ENCODE data around the gene SYT9. TPM values are rescaled to one million over a fixed set of nuclear protein-coding genes. Genes with fewer than 3 reads are reported as not detected.

SYT9 gene
- total and polyA plus RNA-seq, 12 donors = 0.94 to 17.7 (median 5.0) TPM

DNA sequence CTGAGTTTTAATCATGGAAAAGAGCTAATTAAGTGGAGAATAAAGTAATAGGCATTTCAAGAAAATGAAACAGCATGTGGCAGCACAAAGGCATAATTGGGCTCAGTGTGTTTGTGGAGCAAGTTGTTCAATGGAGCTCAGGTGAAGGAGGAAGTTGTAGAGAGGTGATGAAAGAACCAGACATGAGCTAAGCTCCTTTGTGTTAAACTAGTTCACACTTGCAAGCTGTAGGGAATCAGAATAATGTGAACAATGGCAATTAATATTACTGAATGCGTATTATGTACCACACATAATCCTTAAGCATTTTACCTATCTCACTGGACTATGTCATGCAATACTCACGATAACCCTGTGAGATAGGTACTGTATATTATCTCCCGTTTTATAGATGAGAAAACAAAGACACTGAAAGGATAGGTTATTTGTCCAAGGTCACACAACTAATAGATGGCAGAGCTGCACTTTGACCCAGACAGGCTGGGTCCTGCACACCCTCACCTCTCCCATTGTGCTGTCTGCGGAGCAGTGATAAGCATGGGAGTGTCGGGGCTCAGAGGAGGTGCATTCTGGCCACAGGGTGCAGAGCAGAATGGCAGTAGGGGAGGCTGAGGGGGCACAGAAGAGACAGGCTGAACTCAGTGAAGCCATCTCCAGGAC lies 242.5 kb downstream of the SYT9 start:
- DNase-seq = no peak
- H3K4me1 ChIP-seq (replicated peaks in 1 of 2) = no peaks in the 10 kb centered on the region
- intact Hi-C loops (cut with DNase I) = no loop called here
- H3K9me3 ChIP-seq (replicated peaks in 1 of 3) = no peaks in the 10 kb centered on the region
- H3K27ac ChIP-seq = no peak overlapping the region
- H3K27me3 ChIP-seq = no peaks in the 10 kb centered on the region
- H3K36me3 ChIP-seq (replicated peaks in 1 of 2) = no peaks in the 10 kb centered on the region
- TF ChIP-seq, protein P1, sequence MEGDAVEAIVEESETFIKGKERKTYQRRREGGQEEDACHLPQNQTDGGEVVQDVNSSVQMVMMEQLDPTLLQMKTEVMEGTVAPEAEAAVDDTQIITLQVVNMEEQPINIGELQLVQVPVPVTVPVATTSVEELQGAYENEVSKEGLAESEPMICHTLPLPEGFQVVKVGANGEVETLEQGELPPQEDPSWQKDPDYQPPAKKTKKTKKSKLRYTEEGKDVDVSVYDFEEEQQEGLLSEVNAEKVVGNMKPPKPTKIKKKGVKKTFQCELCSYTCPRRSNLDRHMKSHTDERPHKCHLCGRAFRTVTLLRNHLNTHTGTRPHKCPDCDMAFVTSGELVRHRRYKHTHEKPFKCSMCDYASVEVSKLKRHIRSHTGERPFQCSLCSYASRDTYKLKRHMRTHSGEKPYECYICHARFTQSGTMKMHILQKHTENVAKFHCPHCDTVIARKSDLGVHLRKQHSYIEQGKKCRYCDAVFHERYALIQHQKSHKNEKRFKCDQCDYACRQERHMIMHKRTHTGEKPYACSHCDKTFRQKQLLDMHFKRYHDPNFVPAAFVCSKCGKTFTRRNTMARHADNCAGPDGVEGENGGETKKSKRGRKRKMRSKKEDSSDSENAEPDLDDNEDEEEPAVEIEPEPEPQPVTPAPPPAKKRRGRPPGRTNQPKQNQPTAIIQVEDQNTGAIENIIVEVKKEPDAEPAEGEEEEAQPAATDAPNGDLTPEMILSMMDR (IDR thresholded peaks at IDR 0.05) = no peak
- no peak for TF ChIP-seq POLR2A (IDR thresholded peaks at IDR 0.05)
- 83 to 89% (median 87%) methylated on average over 5 of the region's 5 CpGs for WGBS, 4 donors
- H3K4me3 ChIP-seq = no peak overlapping the region

DNA sequence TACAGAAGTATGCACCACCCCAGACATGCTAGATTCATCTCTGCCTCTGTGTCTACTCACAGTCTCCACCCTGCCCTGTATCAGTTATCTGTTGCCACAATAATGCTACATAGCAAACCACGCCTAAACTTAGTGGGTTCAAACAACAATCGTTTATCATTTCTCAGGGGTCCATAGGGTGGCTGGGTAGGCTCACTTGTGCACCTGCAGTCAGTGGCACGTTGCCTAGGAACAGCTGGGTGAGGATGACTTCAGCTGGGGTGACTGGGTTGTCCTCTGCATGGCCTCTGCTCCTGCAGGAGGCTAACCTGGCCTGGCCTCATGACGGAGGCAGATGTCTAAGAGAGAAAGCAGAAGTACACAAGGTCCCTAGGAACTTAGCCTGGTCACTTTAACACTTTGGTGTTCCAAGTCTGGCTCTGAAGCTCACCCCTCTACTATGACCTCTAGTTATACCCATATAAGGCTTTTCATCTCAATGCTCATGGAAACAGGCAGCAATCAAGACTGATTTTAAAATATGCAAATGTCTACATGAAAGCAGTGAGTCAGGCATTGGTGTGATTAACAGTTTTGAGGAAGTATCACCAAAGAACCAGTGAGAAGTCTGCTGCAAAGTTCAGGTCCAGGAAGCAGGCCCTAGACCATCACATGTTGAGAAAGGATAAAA lies 244.3 kb downstream of the SYT9 start:
- 65 to 94% (median 74%) methylated on average over 3 to 4 of the region's 4 CpGs for WGBS, 4 donors

GRCh38 chr11:7498193-7498592 lies 246.5 kb downstream of the SYT9 start:
- Histone ChIP-seq H3K4me1 (replicated peaks in 1 of 2) (no peaks in the 10 kb centered on the region), H3K27ac (peak overlapping the region in 1 of 5 donors; percentile 40), H3K4me3 (no peak overlapping the region), H3K9me3 (replicated peaks in 1 of 3) (no peaks in the 10 kb centered on the region), H3K36me3 (replicated peaks in 1 of 2) (no peaks in the 10 kb centered on the region), H3K27me3 (no peaks in the 10 kb centered on the region)
- intact Hi-C loops (cut with DNase I) = no loop called here
- DNase-seq = no peak
- TF ChIP-seq, protein P1 (IDR thresholded peaks at IDR 0.05) = no peak
- no peak for TF ChIP-seq POLR2A (IDR thresholded peaks at IDR 0.05)
- 59 to 75% (median 67%) methylated on average over 4 of the region's 4 CpGs for WGBS, 4 donors

More for the DNA sequence above, 244.3 kb downstream of the SYT9 start:
- H3K9me3 ChIP-seq (replicated peaks in 1 of 3) = no peaks in the 10 kb centered on the region
- H3K4me3 ChIP-seq = no peak overlapping the region
- no peak for TF ChIP-seq POLR2A (IDR thresholded peaks at IDR 0.05)
- TF ChIP-seq, protein P1 (IDR thresholded peaks at IDR 0.05) = no peak
- no peaks in the 10 kb centered on the region for H3K27me3 ChIP-seq
- H3K36me3 ChIP-seq (replicated peaks in 1 of 2) = no peaks in the 10 kb centered on the region
- DNase-seq = peak in 3 of 7 donors; percentile 30 to 38 (median 35)
- intact Hi-C loops (cut with DNase I) = no loop called here
- H3K4me1 ChIP-seq (replicated peaks in 1 of 2) = no peaks in the 10 kb centered on the region
- peak overlapping the region in 1 of 5 donors; percentile 65 for H3K27ac ChIP-seq

DNA sequence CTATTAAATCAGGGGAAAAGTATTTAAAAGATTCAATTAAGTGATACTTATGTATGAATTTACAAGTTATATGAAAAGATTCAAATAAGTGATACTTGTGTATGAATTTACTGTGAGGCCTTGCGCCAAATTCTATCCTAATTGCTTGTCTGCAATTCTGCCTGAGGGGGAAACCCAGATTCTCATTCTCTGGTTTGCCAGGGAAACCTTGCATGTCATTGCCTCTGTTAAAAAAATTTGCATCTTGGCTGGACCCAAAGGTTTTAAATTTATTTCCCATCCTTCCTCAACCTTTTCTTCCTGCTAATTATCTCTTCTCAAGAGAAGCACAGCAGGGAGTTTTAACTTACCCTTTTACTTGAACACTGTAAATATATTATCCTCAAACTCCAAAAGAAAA lies 247.4 kb downstream of the SYT9 start:
- no peaks in the 10 kb centered on the region for H3K36me3 ChIP-seq (replicated peaks in 1 of 2)
- H3K4me3 ChIP-seq = no peak overlapping the region
- no peak overlapping the region for H3K27ac ChIP-seq
- intact Hi-C loops (cut with DNase I) = no loop called here
- no peaks in the 10 kb centered on the region for H3K9me3 ChIP-seq (replicated peaks in 1 of 3)
- no peaks in the 10 kb centered on the region for H3K4me1 ChIP-seq (replicated peaks in 1 of 2)
- WGBS, 4 donors = 89 to 98% (median 96%) methylated on average over 1 of the region's 1 CpG
- no peak for DNase-seq
- no peaks in the 10 kb centered on the region for H3K27me3 ChIP-seq
- TF ChIP-seq, protein P1 (IDR thresholded peaks at IDR 0.05) = no peak
- no peak for TF ChIP-seq POLR2A (IDR thresholded peaks at IDR 0.05)
